Measurements from ENCODE around the gene DUSP1.

The DUSP1 gene

GRCh38 chr5:172762214-172763119, 8.5 kb downstream of the DUSP1 start:
- DNase-seq = no peak

- no peak for DNase-seq
Observed at GRCh38 chr5:172760959-172761358, 10.0 kb downstream of the DUSP1 start.

GRCh38 chr5:172760136-172760535, 10.9 kb downstream of the DUSP1 start:
- DNase-seq = no peak

DNA sequence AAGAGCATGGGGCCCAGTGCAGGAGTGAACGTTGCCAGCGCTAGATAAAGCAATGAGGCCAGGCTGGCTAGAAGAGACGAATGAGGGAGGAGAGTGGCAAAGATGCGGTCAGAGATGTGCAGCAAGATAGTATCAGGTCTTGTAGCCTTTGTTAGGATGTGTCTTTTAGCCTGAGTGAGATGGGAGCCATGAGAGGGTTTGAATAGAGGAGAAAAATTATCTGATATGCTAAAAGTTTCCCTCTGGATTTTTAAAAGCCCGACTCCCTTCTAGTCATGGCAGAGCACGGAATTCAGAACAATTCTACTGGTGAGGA, 12.2 kb downstream of the DUSP1 start:
- DNase-seq = no peak

DNA sequence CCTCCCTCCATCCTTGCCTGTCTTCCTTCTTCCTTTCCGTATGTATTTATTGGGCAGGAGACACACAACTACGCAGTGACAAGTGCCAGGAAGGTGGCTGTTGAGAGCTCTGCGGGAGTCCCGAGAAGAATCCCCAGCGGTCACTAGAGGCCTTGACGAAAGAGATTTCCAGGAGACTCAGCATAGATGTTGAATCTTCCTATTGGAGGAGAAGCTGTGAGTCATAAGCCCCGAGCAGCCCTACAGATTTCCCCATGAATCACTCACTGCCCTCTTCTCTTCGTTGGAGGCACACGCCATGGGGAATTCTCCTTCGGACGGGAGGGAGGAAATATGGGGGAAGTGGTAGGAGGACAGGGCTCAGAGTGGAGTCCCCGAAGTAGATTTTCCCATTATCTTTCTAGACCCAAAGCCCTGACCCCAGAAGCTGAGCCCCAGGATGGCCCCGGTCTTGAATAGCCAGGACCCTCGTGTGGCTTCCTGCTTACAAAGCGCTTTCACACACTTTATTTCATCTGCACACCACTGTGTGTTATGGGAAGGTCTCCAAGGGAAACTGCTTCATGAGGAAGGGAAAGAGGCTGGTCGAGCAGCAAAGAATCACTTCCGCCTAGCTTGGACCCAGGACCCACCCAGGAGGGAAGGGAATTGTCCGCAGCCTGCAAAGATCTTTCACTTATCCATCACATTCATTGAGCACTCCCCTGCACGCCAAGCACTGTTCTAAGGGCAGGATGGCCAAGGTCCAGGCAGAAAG, 12.7 kb downstream of the DUSP1 start:
- DNase-seq = no peak

- DNase-seq = no peak
Observed at GRCh38 chr5:172757394-172758010, 13.5 kb downstream of the DUSP1 start.

DNA sequence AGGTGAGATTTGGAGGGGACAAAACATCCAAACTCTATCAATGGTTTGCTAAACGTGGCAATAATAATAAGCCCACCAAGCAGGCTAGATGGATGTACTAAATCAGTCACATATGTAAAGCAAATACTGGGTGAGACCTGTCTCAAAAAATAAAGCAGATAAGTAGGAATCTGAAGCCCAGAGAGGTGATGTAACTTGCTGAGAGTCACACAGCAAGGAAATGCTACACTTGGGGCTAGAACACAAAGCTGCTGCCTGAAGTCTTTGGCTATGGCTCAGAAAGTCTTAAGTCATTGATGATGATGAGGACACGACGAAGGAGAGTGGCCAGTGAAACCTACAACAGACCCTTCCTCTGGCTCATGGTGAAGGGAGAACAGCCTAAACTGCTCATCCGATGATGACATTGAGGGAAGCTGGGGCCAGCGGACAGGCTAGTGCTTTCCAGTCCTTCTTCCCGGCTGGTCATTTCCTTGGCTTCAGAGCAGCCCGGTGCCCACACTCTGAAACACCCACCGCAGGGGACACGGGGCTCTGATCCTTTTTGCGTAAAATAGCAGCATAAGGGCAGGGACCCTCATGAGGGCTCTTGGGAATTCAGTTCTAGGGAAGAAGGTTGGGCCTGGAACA, 14.1 kb downstream of the DUSP1 start:
- no peak for DNase-seq

DNA sequence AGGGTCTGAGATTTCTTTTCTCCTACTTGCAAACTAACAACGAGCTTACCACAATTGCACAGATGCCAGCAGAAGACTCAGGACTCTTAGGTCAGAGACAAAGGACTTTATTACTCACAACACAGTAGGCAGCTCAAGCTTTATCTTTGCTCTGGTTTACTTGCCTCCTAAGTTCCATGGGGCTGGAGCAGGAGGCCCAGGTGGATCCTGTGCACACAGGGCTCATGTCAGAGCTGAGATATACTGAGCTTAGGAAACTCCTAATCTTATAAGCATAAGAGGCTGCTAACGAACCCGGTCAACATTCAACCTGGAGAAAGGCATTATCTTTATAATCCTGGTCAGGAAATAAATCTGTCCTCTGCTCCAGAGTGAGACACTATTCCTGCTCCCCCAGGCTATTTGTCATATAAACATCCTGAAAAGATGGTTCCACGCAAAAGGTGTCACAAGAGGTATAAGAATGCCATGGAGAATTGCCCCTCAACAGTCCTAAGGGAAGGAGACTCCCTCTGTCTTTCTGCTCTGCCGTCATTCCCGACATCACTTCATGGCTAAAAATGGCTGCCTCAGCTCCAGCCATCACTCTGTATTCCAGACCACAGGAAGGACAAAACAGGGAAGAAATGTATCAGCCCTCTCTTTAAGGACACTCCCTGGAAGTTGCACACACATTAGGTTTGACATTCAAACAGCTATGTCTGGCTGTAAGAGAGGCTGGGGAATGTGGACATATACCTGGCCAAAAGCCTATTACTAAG, 16.2 kb downstream of the DUSP1 start:
- DNase-seq = no peak

- no peak for DNase-seq
Observed at GRCh38 chr5:172753101-172753500, 17.9 kb downstream of the DUSP1 start.

GRCh38 chr5:172751761-172752510, 19.1 kb downstream of the DUSP1 start:
- DNase-seq = no peak

DNA sequence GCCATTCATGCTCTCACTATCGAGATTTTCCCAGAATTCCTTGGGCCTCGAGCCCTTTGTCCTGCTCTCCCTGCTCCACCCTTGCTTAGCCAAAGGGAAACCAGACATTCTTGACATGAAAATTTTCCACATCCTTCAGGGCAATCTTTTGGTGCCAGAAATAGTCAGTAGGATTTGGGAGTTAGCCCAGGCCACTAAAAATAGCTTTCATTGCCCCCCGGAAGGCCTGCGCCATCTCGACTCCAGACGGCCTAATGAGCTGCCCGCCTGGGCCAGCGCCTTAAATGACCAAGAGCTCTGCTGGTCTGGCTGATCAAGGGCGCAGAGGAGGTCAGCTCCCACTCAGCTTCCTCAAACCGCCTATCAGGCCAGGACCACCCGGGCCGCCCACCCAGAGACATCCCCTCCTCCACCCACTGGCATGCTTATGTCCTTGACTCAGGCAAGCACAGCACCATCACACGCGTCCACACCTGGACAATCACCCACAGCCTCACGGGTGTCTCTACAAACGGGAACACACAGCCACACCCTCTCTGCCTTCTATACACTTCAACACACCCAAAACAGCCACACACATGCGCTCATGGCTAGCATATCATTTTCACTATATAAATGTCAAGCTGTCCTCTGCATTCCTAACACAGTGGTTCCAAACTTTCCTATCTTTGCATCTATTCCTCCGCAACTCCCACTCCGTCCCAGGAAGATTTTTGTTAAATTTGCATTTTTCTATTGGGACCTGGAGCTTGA, 20.9 kb downstream of the DUSP1 start:
- DNase-seq = no peak

- no peak for DNase-seq
Observed at GRCh38 chr5:172749076-172749475, 21.9 kb downstream of the DUSP1 start.

- no peak for DNase-seq
Observed at GRCh38 chr5:172748341-172748843, 22.6 kb downstream of the DUSP1 start.

GRCh38 chr5:172747471-172747870, 23.5 kb downstream of the DUSP1 start:
- no peak for DNase-seq

GRCh38 chr5:172746725-172747124, 24.3 kb downstream of the DUSP1 start:
- DNase-seq = no peak

DNA sequence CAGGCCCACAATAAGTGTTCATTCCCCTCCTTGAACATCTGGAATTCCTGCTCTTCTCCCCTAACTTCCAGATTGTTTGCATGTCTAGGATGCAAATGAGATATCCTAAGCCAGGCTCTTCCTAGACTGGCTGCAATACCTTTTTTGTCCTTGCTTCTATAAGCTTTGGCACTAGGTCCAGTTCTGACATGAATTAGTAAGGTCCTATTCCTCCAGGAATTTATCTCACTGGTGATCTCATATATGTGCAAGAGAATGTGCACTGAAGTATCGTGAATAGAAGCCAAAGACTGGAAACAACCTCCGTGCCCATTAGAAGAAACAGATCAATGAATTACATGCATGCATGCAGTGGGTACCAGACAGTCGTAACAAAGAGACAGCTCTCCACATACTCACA, 25.2 kb downstream of the DUSP1 start:
- no peak for DNase-seq

- DNase-seq = no peak
Observed at GRCh38 chr5:172745406-172745805, 25.6 kb downstream of the DUSP1 start.

GRCh38 chr5:172744123-172745104, 26.6 kb downstream of the DUSP1 start:
- DNase-seq = no peak
